AG08396 (cell line): Measurements from ENCODE around the gene TMEM107.

Source experiments
- DNase-seq: peaks from one replicate; pipeline ENCODE4 v3.0.0; 2012; ENCODE audit warnings: low spot score, mixed read lengths

TMEM107 gene

GRCh38 chr17:8162233-8162996, 13.8 kb downstream of the TMEM107 start, which contains the start of gene VAMP2:
Gene VAMP2, minus strand, starts transcription at chr17:8162948. Its CDS starts 69 bp downstream, at chr17:8162879.
- DNase-seq: peak; percentile 83

GRCh38 chr17:8161289-8162232, 14.6 kb downstream of the TMEM107 start:
- DNase-seq: no peak

- DNase-seq: no peak
These were observed 15.4 kb downstream of the TMEM107 start for GRCh38 chr17:8160741-8161221.

DNA sequence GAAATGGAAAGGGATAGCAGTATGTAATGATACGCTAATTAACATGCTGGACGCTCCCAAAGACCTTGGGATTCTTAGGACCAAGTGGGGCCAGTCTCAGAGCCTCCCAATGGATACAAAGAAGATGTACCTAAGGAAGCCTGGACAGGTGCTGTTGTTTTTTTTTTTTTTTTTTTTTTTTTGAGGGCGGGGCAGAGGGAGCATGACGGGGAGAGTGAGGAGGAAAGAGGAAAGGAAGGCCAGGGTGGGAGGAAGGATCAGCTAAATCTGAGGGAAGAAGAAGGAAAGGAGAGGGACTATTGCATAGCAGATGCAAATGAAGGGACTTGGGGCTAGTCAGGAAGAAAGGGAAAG, 16.0 kb downstream of the TMEM107 start:
- DNase-seq: no peak

DNA sequence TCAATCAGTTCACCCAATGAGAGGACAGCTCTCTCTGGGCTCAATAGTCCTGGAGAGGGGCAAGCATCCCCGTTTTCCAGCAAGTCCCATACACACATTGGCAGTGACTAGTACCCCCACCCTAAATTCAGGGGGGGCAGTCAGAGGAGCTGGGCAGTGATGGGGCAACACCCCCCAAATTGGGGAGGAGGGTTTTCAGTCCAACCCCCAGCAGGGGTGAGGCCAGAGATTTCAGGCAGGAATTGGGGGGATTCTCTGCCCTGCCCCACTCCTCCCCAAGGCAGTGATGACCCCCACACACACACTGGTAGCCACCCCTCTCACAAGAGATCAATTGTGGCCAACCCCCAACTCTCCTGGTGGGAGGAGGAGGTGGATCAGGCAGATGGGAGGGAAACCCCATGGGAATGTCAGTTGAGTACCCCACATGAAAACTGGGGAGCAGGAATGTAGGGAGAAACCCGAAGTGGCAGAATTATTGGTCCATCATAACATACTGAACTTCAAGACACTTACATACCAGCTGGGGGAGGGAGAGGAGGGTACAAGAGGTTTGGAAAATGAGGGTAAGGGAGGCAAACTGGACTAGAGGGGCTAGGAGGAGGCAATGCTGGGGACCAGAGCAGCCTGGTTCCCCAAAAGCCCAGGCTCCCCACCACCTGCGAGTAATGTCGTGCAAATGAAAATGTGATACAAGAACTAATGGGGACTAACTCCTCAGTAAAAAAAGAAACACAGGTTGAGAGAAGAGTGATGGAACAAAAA, 16.5 kb downstream of the TMEM107 start:
- DNase-seq: no peak

- DNase-seq: no peak
These were observed 17.2 kb downstream of the TMEM107 start for GRCh38 chr17:8159032-8159400.

DNA sequence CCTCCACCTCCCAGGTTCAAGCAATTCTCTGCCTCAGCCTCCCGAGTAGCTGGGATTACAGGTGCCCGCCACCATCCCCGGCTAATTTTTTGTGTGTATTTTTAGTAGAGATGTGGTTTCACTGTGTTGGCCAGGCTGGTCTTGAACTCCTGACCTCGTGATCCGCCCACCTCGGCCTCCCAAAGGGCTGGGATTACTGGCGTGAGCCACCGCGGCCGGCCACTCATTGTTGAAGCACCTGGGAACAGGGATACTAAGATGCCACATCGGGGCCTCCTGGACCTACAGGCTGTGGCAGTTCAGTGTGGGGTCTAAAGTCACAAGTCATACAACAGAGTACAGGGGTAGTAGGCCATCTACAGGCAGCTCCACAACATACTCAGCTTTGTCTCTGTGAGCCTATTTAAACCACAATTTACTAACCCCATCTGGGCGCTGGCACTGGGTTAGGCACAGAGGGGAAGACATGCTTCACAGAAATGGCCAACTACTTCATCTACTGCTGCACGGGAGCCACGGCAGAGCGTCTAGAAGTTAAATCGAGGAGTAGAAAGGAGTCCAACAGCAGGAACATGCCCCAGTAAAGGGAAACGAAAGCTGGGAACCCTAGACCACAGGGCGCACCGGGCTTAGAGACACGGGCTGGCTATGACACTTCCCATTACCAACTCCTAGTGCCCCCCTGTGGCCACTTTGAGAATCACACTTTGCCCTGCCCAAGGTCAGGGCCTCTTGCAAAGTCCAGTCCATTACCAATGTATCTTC, 17.7 kb downstream of the TMEM107 start:
- DNase-seq: peak; percentile 89

- peak; percentile 98 for DNase-seq
These were observed 19.8 kb downstream of the TMEM107 start for GRCh38 chr17:8156246-8156992.

DNA sequence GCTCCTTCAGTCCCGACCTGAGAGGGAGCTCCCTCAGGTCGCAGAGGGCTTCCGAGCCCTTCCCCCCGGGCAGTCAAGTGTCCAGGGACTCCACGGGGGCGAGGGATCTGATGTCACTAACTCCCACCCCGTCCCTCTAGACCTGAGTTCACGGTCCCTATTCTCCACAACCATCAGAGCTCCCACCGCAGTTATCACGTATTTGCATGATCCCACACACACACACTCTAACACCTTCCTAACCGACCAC, 20.3 kb downstream of the TMEM107 start:
- no peak for DNase-seq

DNA sequence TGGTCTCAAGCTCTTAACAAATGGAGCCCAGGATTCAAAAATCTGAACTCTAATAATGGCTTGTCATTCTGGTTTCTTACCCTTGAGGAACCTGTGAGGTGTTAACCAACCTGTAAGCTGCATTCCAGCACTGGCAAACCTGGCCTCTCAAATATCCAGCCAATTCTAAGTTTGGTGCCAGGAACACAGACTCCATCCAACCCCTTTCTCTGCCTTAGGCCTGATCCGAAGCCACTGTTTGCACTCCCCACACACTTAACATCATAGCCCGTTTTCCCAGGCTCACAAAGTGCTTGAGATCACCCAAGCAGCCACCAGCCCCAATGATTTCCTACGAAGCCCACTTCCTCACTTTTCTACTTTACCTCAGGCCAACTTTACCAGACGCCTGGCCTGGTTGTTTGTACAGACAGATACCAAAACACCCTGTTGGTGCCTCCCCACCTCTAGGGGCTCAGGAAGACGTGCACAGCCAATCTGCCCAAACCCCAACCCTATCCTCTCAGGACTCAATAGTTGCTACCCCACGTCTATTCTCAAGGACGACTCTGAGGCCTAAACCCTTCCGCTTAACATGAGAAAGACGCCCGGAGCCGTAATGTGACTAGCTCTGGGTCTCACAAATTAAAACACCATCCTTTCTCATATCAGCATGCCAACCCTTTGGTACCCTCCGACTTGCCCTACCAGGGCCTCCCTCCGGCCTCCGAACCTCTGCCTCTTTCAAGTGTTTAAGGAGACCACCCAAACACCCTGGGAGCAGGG, 20.8 kb downstream of the TMEM107 start:
- DNase-seq: no peak

DNA sequence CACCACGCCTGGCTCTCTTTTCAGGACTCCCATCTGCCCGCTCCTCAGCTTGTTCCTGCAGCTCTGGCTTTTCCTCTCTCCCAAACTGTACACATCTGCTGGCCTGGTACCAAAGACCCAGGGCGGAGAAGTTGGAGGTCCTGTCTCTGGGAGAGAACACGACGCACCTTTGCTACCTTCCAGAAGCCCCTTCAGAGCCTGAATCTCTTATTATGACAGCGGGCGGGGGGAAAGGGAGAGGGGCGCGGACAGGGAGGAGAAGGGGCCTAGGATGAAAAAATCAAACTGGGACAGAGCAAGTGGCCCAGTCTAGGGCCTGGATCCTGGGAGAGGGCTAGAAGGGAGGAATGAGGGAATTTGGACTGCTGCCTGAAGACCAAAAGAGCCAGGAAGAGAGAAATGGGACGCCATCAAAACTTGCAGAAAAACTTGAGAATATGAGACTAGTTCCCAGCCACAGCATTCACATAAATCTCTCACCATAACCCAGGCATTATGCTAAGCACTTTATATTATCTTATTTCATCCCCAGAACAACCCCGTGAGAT, 21.5 kb downstream of the TMEM107 start:
- DNase-seq: no peak

DNA sequence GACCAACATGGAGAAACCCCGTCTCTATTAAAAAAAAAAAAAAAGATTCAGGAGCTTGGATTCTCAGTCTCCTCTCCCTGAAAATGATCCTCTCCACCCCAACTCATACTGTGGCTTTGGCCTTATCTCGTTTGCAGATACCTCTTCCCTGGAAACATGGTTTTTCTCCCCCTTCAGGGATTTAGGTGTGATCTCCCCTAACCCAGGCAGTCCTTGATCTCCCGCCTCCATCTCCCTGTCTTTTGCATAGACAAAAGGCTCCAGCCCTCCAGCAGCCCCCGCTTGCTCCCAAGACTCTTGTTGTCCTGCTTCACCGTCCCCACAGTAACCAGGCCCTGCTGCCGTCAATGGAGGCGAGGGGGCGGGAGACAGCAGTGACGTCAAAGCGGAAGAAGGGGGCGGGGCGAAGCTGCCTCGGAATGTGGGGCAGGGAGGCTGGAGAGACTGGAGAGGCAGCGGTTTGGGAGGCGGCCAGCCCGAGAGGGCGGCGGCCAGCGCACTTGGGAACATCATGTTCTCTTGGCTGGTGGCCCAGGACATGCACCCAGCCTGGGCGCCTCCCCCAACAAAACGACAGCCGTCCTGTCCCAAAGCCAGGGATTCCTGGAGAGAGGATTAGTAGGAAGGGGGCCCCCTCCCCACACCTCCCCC, 22.1 kb downstream of the TMEM107 start:
- DNase-seq: peak; percentile 92

DNA sequence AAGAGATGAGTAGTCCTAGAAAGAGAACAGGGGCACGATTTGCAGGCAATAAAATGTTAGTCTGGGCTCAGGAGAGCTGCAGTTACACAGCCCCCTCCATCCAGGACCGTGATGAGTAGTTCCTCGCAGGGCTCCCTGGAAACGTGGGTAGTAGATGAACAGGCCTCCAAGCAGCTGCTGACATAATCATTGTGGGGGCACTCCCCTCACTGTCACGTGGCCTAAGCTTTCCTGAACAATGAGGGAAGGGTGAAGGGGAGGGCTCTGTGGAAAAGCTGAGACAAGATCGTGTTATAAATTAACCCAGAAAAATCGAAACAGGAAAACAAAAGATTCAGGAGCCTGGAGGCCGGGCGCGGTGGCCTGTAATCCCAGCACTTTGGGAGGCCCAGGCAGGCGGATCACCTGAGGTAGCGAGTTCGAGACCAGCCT, 22.6 kb downstream of the TMEM107 start:
- DNase-seq: peak; percentile 81

DNA sequence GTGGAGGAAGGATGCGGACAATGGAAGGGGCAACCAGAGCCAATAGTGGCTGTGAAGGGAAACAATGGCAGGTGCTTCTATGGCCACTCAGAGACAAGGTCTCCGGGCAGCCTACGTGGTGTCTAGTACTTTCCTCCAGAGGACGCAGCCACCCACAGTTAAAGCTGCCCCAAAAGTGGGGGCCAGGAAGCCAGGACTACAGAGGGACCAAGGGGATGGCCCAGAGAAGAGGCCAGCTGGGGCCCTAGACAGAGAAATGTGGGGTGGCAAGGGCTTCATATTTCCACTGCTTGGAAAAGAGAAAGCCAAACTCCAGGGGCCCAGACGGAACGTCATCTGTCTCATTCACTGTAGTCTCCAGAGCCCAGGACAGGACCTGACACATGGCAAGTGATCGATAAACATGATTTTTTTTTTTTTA, 23.1 kb downstream of the TMEM107 start:
- no peak for DNase-seq

DNA sequence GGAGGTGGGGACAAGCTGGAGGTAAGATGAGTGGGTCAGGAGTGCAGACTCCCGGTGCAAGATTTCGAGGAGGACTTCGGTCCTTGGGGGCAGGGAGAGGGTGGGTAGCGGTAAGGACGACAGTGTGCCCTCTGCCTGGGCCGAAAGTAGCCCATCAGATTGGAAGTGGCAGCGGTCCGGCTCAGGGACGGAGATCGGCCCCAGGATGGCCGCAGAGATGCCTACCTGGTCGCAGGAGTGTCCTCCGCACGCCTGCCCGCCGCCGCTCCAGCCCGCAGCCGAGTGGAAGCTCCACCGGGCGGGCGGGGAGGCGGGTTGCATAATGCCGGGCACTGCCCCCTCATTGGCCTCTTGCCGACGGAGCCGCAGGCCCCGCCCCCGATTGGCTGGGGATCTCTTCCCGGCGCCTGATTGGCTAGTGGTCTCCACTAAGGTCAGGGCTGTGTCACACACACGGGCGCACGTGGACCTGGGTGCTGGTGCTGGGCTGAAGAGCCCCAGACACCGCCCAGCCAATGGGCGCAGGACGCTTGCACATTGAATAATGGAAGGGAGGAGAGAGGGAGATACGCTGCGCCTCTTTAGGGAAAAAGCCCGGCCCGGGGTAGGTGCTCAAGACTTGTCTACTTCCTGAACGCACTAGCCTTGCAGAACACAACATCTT, 23.9 kb downstream of the TMEM107 start, which contains the start of gene PER1:
TSS of gene PER1 (minus strand) at position 293 of the 664 bp plus-strand sequence. CDS start 1,698 bp downstream, outside the sequence.
- DNase-seq: peak; percentile 96

GRCh38 chr17:8151641-8152111, 24.5 kb downstream of the TMEM107 start:
- peak; percentile 53 for DNase-seq

GRCh38 chr17:8151120-8151640, 25.0 kb downstream of the TMEM107 start:
- DNase-seq: peak; percentile 91
